ENCODE results near the gene PIK3R3. TPM values are rescaled to one million over a fixed set of nuclear protein-coding genes. Genes with fewer than 3 reads are reported as not detected.

The PIK3R3 gene
- polyA plus RNA-seq, 4 donors, result 23.1 to 38.3 (median 25.4) TPM

GRCh38 chr1:46034601-46035516 is 97.6 kb downstream of the PIK3R3 start:
- no peak for DNase-seq (ENCODE audit: low read depth in 4 of 4, low spot score in 3 of 4)

GRCh38 chr1:46030876-46031660 is 101.4 kb downstream of the PIK3R3 start:
- DNase-seq (ENCODE audit: low read depth in 4 of 4, low spot score in 3 of 4), result no peak

GRCh38 chr1:46030074-46030870 is 102.2 kb downstream of the PIK3R3 start:
- no peak for DNase-seq (ENCODE audit: low read depth in 4 of 4, low spot score in 3 of 4)

GRCh38 chr1:46027788-46028573 is 104.4 kb downstream of the PIK3R3 start:
- DNase-seq (ENCODE audit: low read depth in 4 of 4, low spot score in 3 of 4), result no peak

- DNase-seq (ENCODE audit: low read depth in 4 of 4, low spot score in 3 of 4), result no peak
These were observed 105.9 kb downstream of the PIK3R3 start for GRCh38 chr1:46026531-46026930.

GRCh38 chr1:46021046-46021996 is 111.1 kb downstream of the PIK3R3 start:
- no peak for DNase-seq (ENCODE audit: low read depth in 4 of 4, low spot score in 3 of 4)

- no peak for DNase-seq (ENCODE audit: low read depth in 4 of 4, low spot score in 3 of 4)
These were observed 112.4 kb downstream of the PIK3R3 start for GRCh38 chr1:46020010-46020409.

- DNase-seq (ENCODE audit: low read depth in 4 of 4, low spot score in 3 of 4), result no peak
These were observed 113.1 kb downstream of the PIK3R3 start for GRCh38 chr1:46019348-46019747.

- DNase-seq (ENCODE audit: low read depth in 4 of 4, low spot score in 3 of 4), result no peak
These were observed 114.4 kb downstream of the PIK3R3 start for GRCh38 chr1:46017876-46018503.

GRCh38 chr1:46013581-46013980 is 118.8 kb downstream of the PIK3R3 start:
- DNase-seq (ENCODE audit: low read depth in 4 of 4, low spot score in 3 of 4), result no peak

GRCh38 chr1:46012236-46012635 is 120.2 kb downstream of the PIK3R3 start:
- DNase-seq (ENCODE audit: low read depth in 4 of 4, low spot score in 3 of 4), result no peak

GRCh38 chr1:46011121-46011695 is 121.2 kb downstream of the PIK3R3 start:
- no peak for DNase-seq (ENCODE audit: low read depth in 4 of 4, low spot score in 3 of 4)

- no peak for DNase-seq (ENCODE audit: low read depth in 4 of 4, low spot score in 3 of 4)
These were observed 121.8 kb downstream of the PIK3R3 start for GRCh38 chr1:46010611-46011010.

- no peak for DNase-seq (ENCODE audit: low read depth in 4 of 4, low spot score in 3 of 4)
These were observed 123.8 kb downstream of the PIK3R3 start for GRCh38 chr1:46008585-46008984.

GRCh38 chr1:46005594-46005993 is 126.8 kb downstream of the PIK3R3 start:
- no peak for DNase-seq (ENCODE audit: low read depth in 4 of 4, low spot score in 3 of 4)

- DNase-seq (ENCODE audit: low read depth in 4 of 4, low spot score in 3 of 4), result no peak
These were observed 127.9 kb downstream of the PIK3R3 start for GRCh38 chr1:46004492-46004891.

- no peak for DNase-seq (ENCODE audit: low read depth in 4 of 4, low spot score in 3 of 4)
These were observed 129.1 kb downstream of the PIK3R3 start for GRCh38 chr1:46003315-46003714.

GRCh38 chr1:46002551-46003150 is 129.8 kb downstream of the PIK3R3 start:
- DNase-seq (ENCODE audit: low read depth in 4 of 4, low spot score in 3 of 4), result no peak

All from left renal pelvis (tissue), 4 donors.